GM21390 (cell line): ENCODE data around the gene NFKBIB.
"Not testable (repeated sequence)": the region's sequence is repeated elsewhere in the genome, so short reads cannot be mapped to it uniquely, and the experiment has no call there.

ENCODE experiments used
- ATAC-seq: cut with Tn5 transposase; IDR thresholded peaks from one replicate; pipeline ENCODE4 v1.9.1; 2021; ENCODE audit not compliant: unreplicated experiment

NFKBIB gene

GRCh38 chr19:38873400-38873799 lies 26.4 kb upstream of the NFKBIB start:
- not testable (repeated sequence) for ATAC-seq

GRCh38 chr19:38875656-38876395 lies 23.9 kb upstream of the NFKBIB start:
- ATAC-seq, result no peak

- peak; percentile 53 for ATAC-seq
Observed at GRCh38 chr19:38877781-38878574, 21.8 kb upstream of the NFKBIB start, which contains the start of gene RINL. Gene RINL (minus strand): TSS chr19:38878275. CDS start chr19:38876742, 1,533 bp downstream.

DNA sequence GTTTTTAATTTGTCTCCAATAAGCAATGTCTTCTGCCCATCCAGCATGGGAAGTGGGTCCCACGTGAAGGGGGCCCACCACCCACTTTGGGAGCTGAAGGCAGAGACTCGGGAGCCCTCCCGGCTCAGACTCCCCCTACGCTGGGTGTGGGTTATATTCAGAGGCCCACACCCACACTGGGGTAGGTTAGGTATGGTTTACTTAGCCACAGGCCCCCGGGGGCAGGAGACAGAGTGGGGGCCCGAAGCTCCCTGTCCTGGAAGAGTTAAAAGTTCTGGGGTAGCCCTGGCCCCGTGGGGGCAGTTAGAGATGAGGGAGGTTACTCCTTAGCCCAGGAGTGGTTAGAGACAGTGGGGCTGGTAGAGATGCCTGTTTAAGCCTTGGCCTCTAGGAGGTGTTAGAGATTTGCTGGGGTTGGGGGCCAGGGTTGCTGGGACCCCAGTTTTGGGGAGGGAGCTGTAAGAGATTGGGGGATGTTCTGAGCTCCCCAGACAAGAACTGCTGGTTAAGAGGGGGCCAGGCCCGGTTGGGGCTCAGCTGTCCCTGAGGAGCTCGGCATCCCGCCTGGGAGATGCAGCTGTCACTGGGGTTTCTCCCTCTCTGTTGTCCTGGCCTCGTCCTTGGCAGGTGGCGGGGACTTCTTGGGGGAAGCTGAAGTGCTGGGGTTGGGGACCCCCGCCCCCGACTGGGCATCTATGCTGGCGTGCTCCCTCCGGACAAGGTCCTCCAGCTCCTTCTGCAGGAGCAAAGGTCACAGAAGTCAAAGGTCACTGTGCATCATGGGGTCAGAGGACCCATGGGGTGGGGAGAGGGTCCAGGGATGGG lies 21.0 kb upstream of the NFKBIB start:
- ATAC-seq, result no peak

- no peak for ATAC-seq
Observed at GRCh38 chr19:38879400-38879751, 20.4 kb upstream of the NFKBIB start.

DNA sequence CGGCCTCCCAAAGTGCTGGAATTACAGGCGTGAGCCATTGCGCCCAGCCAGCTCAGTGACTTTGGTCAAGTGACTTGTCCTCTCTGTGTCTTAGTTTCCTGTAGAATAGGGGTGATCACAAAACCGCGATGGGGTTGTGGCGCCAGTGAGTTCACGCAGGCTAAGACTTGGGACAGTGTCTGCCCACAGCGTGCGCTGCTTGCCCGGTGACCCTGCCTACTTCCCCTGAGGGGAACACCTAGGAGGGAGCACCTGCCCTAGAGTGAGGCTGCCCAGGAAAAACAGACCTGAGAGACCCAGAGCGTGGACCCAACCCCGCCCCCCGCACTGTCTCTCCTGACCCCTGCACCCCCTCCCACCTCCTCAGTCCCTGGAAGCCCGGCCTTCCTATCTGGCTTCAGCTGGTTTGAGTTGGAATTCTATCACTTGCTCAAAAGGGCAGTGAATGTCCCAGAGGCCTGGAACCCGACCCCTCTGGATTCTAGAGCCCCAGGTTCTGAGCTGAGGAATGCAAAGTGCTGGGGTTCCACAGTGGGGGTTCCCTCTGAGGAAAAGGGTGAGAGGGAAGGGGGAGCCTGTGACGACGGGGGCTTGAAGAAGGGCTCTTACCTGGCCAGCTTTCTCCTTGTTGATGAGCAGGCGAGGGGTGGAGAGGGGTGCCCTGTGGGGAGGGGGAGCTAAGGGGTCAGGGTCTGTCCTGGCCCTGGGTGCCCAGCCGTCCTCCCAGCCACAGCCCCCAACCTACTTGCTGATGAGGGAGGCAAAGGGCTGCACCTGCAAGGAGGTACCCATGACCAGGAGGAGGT lies 19.5 kb upstream of the NFKBIB start:
- ATAC-seq, result no peak

DNA sequence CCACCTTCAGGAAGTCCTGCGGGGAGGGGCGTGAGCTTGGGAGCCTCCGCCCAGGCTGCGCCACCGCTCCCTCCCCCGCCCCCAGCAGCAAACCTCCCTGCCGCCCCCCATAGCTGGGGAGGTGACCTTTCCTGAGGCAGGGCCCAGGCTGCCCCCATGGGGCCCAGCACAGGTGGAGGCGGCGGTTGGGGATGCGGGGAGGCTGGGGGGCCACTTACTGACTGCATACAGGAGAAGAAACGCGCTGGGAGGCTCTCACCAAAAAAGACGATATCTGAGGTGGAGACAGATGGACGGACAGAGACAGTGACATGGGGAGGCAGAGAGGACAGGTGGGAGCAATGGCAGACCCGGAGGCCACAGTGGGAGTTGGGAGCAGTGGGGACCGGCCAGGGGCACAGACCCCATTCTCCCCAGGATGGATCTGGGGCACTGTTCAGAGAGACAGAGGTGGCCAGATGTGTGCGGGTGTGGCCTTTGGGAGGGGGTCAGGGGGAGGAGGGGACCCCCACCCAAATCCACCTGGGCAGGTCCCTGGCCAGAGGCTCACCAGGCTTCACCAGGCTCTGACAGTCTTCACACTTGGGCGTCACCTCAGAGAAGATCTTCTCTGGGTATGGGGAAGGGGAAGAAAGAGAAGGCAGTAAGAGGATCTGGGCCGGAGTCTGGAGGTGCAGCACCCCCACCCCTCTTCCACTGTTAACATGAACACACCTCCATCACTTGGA lies 18.7 kb upstream of the NFKBIB start:
- no peak for ATAC-seq

DNA sequence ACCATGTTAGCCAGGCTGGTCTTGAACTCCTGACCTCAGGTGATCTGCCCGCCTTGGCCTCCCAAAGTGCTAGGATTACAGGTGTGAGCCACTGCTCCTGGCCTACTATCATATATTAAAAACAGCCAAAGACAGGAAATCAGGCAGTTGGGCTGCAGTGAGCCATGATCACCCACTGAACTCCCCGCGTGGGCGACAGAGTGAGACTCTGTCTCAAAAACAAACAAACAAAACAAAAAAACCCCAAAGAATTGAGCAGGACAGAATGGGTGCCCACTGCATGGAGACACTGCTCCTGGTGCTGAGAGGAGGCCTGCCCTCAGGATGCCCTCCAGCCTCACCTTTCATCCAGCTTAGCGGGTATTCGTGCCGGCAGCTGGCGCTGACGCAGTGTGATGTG lies 16.5 kb upstream of the NFKBIB start:
- ATAC-seq, result no peak

DNA sequence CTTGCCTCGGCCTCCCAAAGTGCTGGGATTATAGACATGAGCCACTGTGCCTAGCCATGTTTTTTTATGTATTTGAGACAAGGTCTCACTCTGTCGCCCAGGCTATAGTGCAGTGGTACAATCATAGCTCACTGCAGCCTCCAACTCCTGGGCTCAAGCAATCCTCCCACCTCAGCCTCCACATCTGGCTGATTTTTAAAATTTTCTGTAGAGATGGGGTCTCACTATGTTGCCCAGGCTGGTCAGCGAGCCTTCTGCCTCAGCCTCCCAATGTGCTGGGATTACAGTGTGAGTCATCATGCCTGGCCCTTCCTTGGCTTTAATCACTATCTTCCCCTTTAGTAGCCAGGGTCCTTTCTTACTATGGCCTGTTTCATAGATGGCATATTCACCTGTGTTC lies 15.1 kb upstream of the NFKBIB start:
- ATAC-seq, result not testable (repeated sequence)

- no peak for ATAC-seq
Observed at GRCh38 chr19:38888876-38889275, 10.9 kb upstream of the NFKBIB start.

- no peak for ATAC-seq
Observed at GRCh38 chr19:38889803-38890202, 10.0 kb upstream of the NFKBIB start.

DNA sequence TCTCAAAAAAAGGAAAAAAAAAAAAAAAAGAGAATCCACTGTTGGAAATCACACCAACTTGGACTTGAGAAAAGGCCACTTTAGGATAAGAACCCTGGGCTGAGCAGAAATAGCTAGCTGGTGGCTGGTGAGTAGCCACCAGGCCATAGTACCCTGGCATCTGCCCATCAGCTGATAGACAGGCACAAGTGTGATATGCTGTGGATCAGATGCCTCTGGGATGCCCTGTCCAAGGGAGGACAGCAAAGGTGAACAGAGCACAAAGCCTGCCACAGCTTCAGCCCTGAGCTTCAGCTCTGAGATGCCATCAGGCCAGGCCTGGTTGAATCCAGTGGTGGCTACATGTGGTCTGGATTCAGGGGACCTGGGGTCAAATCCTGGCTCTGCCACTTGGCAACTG lies 9.1 kb upstream of the NFKBIB start:
- ATAC-seq, result no peak

DNA sequence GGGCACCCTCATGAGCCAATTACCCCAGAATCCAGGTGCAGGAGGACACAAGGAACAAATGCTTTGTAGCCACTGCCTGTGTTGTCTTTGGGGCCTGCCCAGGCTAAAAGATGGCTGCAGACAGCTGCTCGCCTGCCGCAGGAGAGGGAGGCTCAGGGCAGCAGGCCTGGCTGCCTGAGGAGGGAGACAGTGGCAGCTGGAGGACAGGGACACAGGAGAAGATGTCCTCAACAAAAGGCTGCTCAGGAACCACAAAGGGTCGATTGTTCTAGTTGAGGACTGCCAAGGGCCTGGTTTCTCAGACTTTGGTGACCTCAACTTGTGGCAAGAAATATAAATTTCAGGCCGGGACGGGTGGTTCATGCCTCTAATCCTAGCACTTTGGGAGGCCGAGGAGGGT lies 8.0 kb upstream of the NFKBIB start:
- ATAC-seq, result no peak

DNA sequence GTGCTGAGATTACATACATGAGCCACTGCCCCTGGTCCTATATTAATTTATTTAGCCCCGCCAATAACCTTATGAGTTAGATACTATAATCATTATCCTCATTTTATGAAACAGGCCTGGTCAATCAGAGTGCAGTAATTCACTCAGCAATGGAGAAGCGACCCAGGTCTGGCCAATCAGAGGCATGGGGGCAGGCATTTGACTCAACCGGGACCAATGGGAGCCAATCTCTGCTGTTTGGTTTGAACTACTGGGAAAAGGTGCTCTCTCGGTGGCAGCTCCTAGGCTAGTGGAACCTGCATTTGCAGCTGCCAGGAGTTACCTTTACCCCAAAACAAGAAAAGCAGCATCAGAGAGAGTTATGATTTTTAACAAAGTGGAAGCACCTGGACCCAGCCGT lies 6.9 kb upstream of the NFKBIB start:
- ATAC-seq, result no peak

DNA sequence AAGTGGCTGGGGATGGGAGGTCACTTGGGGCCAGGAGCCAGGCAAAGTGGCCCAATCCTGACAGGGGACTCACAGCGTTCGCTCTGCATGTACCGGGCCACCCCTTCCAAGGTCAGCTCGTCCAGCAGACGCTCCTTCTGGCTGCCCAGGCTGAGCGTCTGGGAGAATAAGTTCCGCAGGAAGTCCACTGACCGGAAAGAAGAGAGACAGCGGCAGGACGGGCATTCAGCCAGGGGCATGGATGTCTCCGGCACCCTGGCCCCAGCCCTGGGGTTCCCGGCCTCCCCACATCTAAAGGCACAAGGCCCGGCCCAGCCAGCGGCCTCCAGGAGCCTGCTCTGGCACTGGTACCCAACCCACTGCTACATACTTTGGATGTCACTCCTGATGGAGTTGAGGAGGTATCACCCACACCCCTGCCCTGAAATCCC lies 6.4 kb upstream of the NFKBIB start:
- ATAC-seq, result no peak

GRCh38 chr19:38894968-38895367 lies 4.8 kb upstream of the NFKBIB start:
- ATAC-seq, result no peak

DNA sequence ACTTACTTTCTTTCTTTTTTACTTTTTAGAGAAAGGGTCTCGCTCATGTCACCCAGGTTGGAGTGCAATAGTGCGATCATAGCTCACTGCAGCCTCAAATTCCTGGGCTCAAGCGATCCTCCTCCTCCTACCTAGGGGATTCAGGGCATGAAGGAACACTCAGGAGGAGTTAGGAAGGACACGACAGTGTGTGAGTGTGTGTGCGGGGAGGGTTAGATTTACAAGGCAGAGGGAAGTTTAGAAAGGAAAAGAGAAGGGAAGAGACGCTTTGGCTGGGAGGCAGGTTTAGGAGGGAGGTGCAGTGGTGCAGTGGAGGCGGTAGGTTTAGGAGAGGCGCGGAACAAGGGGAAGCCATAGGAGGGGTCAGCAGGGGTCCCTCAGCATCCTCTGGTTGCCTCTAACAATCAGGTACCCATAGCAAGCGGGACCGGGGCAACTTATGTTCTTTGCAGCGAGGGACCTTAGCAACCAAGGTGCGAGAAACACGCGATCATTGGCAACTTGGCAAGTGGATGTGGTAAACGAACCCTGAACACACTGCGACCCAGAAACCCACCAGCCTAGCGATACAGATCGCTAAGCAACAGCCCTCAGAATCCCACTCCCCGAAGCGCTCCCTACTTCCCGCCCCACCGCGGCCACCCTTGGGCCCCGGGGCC lies 852 bp upstream of the NFKBIB start:
- ATAC-seq, result no peak

DNA sequence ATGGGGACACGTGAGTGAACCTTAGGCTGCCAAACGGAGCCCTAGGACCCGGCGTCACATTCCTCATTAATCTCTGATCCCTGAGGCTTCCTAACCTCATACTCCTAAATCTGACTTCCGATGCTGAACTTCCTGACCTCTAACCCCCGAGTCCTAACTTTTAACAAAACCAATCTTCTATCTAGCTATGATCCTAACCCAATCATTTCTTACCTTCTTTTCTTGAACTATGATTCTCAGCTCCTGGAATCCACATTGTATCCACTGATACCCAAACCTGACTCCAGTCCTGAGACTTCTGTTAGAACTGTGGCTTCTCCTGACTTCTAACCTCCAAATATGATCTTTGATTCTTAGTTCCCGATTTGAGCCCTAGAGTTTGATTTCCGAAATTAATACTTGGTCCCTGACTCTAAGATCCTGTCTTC lies 447 bp downstream of the NFKBIB start:
- ATAC-seq, result no peak

- ATAC-seq, result no peak
Observed at GRCh38 chr19:38900743-38901190, 998 bp downstream of the NFKBIB start.
